Stimulated activated CD4-positive, alpha-beta T cell treated with anti-CD3 and anti-CD28 coated beads, Interleukin-1b, Interleukin-23, amount 100 ng/mL, for 48 hours (primary cell): ENCODE measurements around the gene MAGI2.
"Not testable (repeated sequence)": the region's sequence is repeated elsewhere in the genome, so short reads cannot be mapped to it uniquely, and the experiment has no call there.

Experiments
- DNase-seq: peaks from one replicate; pipeline ENCODE4 v3.0.0-alpha.2; 2020

MAGI2 gene

GRCh38 chr7:79442766-79443165 lies 10.7 kb downstream of the MAGI2 start:
- DNase-seq: not testable (repeated sequence)

DNA sequence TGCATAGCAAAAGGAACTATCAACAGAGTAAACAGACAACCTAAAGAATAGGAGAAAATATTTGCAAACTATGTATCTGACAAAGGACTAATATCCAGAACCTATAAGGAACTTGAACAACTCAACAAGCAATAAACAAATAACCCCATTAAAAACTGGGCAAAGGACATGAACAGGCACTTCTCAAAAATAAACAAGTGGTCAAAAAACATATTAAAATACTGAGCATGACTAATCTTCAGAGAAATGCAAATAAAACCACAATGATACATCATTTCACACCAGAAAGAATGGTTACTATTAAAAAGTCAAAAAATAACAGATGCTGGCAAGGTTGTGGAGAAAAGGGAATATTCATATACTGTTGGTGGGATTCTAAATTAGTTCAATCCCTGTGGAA lies 17.1 kb downstream of the MAGI2 start:
- no peak for DNase-seq

DNA sequence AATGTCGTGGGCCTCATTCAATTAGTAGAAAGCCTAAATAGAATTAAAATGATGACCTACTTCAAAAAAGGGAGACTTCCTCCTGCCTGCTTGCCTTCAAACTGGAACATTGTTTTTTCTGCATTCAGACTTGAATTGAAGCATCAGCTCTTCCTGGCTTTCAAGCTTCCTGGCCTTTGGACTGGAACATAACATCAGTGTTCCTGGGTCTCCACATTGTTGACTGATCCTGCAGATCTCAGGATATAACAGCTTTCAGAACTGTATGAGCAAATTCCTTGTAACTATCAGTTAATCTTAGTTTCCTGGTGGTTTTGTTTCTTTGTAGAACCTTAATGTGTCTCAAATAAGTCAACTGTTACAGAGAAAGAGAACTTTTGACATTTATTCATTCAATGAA lies 18.6 kb downstream of the MAGI2 start:
- DNase-seq: no peak

DNA sequence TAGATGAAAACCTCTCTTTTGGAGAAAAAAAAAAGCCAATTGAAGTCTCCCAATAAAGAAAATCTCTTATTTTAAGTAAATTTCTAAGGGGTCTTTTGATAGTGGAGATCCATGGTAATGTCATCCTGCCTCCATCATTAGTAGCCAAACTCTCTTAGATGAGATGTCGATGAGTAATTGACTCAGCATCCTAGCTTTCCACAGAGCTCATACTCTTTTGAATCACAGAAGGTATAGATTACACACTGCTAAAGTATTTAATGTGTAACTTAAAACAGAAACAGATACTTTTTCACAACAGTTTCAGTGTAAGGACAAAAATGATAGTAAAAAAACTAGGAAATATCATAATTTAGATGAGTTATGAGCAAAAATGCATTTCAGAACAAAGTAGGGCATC lies 19.4 kb downstream of the MAGI2 start:
- DNase-seq: no peak

- DNase-seq: no peak
These were observed 23.1 kb downstream of the MAGI2 start for GRCh38 chr7:79430391-79430790.

DNA sequence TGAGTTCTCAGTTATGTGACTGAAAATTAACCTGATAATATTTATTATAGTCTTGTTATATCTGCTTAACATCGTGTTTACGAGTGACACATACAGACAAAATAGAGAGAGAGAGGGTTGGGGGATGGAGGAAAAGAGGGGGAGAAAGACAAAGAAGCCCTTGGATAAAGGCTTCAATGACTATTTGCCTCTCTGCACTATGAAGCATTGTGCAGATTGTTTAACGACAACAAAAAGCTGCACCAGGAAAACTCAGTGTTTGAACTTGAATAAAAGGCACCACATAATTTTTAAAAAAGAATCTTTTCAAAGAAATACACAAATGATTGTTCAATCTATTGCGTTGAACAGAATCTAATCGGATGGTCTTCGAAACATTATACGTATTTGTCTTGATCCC lies 27.8 kb downstream of the MAGI2 start:
- DNase-seq: no peak

DNA sequence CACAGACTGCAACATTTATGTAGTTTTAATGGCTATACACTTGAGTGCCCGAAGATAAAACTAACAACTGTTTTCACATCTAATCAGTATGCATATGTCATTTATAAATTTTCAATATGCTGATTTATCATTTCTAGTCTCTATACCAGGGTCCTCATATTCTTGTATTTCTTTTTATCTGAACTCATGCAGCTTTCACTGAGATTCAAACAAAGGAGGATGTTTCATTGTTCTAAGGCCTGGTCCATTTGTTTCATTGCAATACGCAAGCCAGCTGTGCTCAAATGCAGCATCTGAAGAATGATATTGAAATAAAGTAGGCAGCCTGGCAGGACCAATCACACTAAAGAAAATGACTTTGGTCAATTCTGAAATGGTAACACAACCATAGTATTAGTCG lies 31.7 kb downstream of the MAGI2 start:
- no peak for DNase-seq

DNA sequence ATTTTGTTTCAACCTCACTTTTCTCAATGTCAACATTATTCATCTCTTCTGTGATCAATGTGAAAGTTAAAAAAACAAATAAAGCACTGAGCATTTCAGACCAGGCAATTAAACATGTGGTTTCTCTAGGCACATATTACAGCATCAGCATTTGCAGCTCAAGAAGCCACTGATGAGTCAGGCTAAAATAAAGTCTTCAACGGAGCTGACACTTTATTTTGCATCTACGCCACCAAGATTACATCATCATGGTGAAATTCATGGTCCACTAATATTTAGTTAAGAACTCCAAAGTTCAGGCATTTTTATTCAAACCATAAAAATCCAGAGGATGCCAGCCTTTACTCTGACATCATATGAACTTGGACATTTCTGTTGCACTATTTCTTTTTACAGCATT lies 33.0 kb downstream of the MAGI2 start:
- DNase-seq: no peak

DNA sequence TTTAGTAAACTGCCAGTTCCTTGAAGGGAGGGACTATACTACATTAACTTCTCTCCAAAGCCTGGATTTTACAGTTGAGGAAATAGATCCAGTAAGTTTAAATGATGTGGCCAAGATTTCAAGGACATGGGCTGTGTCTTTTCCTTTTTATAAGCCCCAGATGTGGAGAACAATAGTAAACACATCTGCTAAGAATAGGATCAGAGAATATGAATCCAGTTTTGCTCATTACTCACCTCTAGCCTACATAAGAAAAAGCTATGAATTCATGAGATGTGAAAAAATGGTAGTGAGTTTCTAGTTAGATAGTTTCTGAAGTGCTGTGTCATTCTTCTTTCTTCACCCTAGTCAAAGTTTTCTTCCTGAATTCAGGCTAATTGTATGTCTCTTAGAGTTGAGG lies 38.6 kb downstream of the MAGI2 start:
- no peak for DNase-seq

GRCh38 chr7:79412915-79413314 lies 40.6 kb downstream of the MAGI2 start:
- DNase-seq: no peak

- no peak for DNase-seq
These were observed 41.0 kb downstream of the MAGI2 start for GRCh38 chr7:79412438-79412837.

DNA sequence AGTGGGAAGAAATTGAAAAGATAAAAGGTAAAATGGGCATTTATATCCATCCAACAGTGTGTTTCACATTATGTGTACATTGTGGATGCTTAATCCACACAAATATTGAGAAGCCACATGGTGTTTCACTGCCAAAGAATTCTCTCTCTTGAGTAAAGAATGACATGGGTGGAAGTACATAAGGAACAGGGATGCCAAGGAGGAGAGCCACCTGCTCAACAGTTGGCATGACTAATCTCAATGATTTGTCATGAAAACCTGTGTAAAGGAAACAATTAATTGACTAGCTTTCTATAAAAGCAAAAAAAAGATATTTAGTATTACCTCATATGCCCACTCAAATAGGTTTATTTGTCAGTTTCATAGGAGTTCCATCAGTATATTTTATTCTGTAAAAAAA lies 43.1 kb downstream of the MAGI2 start:
- DNase-seq: no peak

DNA sequence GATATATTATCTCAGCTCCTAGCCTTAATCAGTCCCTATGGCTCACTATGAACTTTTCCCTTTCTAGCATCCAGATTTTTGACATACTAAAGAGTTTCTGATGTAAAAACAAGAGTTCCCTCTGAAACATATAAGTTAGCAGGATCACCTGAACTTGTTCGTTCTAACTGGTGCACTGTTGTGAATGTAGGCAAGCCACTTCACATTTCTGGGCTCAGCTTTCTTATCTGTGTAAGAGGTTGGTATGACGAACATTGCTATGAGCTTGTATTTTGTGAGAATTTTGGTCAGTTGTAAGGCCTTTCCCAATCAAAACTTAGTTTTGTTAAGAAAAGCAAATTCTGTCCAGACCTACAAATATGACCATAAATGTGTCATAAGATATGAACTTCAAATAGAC lies 46.1 kb downstream of the MAGI2 start:
- no peak for DNase-seq

GRCh38 chr7:79406371-79406770 lies 47.1 kb downstream of the MAGI2 start:
- DNase-seq: no peak

DNA sequence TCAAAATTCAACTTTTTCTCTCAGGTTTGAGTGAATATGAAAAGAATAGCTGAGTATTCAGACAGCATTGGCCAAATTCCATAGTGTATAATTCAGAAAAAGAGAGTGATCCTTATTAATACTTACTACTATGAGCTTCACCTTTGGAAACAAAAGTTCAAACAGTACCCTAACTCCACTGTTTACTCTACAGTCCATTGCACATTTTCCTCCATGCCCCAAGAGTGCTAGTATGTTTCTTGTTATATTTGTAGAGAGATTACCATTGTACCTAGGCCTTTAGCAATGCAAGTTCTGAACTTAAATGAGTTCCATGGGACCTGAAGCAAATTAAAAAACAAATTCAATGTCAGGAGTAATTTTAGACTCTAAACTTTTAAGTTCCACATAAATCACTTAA lies 48.1 kb downstream of the MAGI2 start:
- no peak for DNase-seq

GRCh38 chr7:79403879-79404278 lies 49.6 kb downstream of the MAGI2 start:
- DNase-seq: no peak

- DNase-seq: no peak
These were observed 50.0 kb downstream of the MAGI2 start for GRCh38 chr7:79403451-79403850.

DNA sequence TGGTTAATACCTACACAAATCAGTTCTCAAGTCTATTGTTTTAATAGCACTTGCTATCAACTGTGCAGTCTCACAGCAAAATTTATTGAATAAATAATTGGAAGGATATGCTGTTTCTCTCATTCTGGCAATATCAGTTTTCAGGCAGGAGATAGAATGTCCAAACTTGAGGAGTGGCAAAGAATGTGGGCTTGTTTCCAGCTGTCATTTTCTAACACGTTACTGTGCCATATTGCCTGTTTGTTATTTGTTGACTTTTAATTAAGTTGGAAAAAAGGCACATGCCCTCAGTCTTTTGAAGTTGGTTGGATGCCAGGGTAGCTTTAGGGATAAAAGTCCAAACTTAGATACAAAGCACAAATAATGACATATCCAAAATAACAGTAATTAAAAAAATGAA lies 52.2 kb downstream of the MAGI2 start:
- no peak for DNase-seq

DNA sequence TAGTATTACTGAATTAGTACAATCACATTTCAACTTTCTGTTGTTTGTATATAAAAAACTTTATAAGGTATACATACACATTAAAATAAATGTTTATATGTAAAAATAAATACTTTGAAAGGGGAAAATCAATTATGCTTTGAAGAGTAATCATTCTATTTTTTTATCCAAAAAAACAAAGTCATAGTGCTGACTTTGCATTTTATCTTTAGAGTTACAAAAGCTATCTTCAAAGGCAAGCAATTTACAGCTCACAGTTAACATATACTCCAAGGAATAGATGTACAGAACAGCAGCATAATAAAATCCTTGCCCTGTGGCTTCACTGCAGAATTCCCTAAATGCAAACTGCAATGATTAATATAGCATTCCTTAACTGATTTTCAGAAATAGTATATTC lies 53.2 kb downstream of the MAGI2 start:
- DNase-seq: no peak

- no peak for DNase-seq
These were observed 55.2 kb downstream of the MAGI2 start for GRCh38 chr7:79398138-79398749.

DNA sequence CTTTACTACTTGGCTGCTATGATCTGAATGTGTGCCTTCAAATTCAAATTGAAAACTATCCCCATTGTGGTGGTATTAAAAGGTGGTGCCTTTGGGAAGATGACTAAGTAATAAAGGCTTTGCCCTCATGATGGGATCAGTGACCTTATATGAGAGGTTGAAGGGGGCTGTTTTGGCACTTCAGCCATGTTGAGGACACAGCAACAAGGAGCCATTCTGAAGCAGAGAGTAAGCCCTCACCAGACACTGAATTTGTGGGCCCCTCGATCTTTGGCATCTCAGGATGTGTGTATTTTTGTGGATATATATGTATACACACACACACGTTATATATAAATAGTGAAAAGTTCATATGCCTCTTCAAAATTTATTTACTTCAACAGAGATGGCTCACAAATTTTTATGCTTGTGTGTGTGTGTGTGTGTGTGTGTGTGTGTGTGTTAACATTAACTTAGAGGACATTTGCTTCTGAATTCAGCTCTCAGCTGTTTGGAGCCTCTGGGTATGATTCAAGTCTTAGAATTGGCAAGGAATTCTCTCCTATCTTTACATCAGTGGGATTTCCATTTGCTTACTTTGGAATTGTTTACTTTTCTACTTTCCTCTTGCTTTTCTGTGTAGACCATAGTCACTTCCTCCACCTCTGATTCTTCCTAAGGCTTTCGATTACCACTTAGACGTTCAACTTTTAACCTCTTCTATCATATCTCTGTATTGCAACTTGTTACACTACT lies 66.6 kb downstream of the MAGI2 start:
- DNase-seq: no peak

GRCh38 chr7:79381921-79382320 lies 71.5 kb downstream of the MAGI2 start:
- DNase-seq: no peak

GRCh38 chr7:79377097-79377496 lies 76.4 kb downstream of the MAGI2 start:
- DNase-seq: no peak

GRCh38 chr7:79376299-79377025 lies 77.0 kb downstream of the MAGI2 start:
- no peak for DNase-seq
